ENCODE measurements around the gene TEX36.

DNA sequence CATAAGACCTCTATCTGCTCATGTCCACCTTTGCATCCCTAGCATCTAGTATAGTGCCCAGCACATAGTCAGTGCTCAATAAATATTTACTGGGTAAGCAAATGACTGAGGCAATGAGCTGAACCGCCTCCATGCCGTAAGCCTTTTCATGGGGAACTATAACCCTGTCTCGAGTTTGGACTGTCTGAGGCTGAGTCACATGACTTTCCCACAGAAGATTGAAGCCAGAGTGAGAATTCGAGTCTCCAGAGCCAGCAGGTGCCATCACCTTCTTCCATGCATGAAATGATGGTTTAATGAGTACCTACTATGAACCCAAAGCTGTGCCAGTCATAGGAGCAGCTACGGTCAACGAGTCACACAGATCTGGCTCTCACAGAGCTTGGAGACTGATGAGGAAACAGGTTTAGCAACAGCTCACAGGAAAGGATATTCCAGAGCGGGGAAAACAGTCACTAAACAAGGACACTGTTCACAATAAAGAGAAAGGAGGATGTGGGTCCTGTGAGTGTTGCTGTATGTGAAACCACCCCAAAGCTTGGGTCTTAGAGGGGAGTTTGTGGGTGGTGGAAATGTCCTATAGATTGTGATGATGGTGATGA lies 75.2 kb downstream of the TEX36 start:
- TF ChIP-seq, protein P1, sequence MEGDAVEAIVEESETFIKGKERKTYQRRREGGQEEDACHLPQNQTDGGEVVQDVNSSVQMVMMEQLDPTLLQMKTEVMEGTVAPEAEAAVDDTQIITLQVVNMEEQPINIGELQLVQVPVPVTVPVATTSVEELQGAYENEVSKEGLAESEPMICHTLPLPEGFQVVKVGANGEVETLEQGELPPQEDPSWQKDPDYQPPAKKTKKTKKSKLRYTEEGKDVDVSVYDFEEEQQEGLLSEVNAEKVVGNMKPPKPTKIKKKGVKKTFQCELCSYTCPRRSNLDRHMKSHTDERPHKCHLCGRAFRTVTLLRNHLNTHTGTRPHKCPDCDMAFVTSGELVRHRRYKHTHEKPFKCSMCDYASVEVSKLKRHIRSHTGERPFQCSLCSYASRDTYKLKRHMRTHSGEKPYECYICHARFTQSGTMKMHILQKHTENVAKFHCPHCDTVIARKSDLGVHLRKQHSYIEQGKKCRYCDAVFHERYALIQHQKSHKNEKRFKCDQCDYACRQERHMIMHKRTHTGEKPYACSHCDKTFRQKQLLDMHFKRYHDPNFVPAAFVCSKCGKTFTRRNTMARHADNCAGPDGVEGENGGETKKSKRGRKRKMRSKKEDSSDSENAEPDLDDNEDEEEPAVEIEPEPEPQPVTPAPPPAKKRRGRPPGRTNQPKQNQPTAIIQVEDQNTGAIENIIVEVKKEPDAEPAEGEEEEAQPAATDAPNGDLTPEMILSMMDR (IDR thresholded peaks at IDR 0.05): no peak
- no peak for TF ChIP-seq EZH2 (IDR thresholded peaks at IDR 0.05)
- TF ChIP-seq EZH2phosphoT487 (IDR thresholded peaks at IDR 0.05): no peak
